WTC11 (cell line): Measurements from ENCODE around the gene CD109. TPM values are rescaled to one million over a fixed set of nuclear protein-coding genes. Genes with fewer than 3 reads are reported as not detected.

Experiments used
- ATAC-seq: fragments of 200-7000 bp; cut with Tn5 transposase; 2 replicates; pipeline ENCODE4 v1.10.0; 2021; ENCODE audit warnings: mild to moderate bottlenecking, moderate library complexity
- CTCF ChIA-PET: fragments of 300-600 bp; sonication (Branson Sonifier 250); formaldehyde crosslinking; loops from one replicate; lab custom pipeline; 2021; ENCODE audit warnings: antibody characterized with exemption; lab: Charles Lee
- POLR2A ChIA-PET: fragments of 350-600 bp; sonication (Branson Sonifier 250); formaldehyde crosslinking; loops from one replicate; lab custom pipeline; 2021; ENCODE audit warnings: antibody characterized with exemption; lab: Charles Lee
- DNase-seq: peaks from one replicate; pipeline ENCODE4 v3.0.0; 2021; ENCODE audit warnings: low spot score
- H3K27ac Mint-ChIP-seq: 2 replicates; pipeline ENCODE4 v1.8.0; 2021; ENCODE audit warnings: mixed read lengths
- H3K27me3 Mint-ChIP-seq: 2 replicates; pipeline ENCODE4 v1.8.0; 2021; ENCODE audit warnings: low read depth, mild to moderate bottlenecking, moderate library complexity, mixed read lengths
- H3K36me3 Mint-ChIP-seq: 2 replicates; pipeline ENCODE4 v1.8.0; 2021; ENCODE audit warnings: mixed read lengths
- H3K4me1 Mint-ChIP-seq: 2 replicates; pipeline ENCODE4 v1.8.0; 2022; ENCODE audit warnings: mixed read lengths
- H3K4me3 Mint-ChIP-seq: 2 replicates; pipeline ENCODE4 v1.8.0; 2021; ENCODE audit warnings: mild to moderate bottlenecking, moderate library complexity, mixed read lengths
- H3K9me3 Mint-ChIP-seq: 2 replicates; pipeline ENCODE4 v1.8.0; 2021; ENCODE audit warnings: mixed read lengths
- ATF2 ChIP-seq: sonication (generic); formaldehyde crosslinking; IDR thresholded peaks from 2 replicates; pipeline ENCODE4 v1.8.1; 2022; ENCODE audit warnings: low read depth, missing genetic modification reagents, borderline replicate concordance
- CREB1 ChIP-seq: sonication (generic); formaldehyde crosslinking; IDR thresholded peaks from 2 replicates; pipeline ENCODE4 v1.8.0; 2023; ENCODE audit warnings: mild to moderate bottlenecking, missing genetic modification reagents
- ERG ChIP-seq: fragments of 250-450 bp; sonication (Bioruptor Pico); IDR thresholded peaks from 2 replicates; pipeline ENCODE4 v1.8.0; 2021; ENCODE audit warnings: mild to moderate bottlenecking
- FOXP4 ChIP-seq: sonication (generic); formaldehyde crosslinking; IDR thresholded peaks from 2 replicates; pipeline ENCODE4 v1.8.0; 2022; ENCODE audit warnings: mild to moderate bottlenecking, missing genetic modification reagents
- IRF2 ChIP-seq: sonication (generic); formaldehyde crosslinking; IDR thresholded peaks from 2 replicates; pipeline ENCODE4 v1.8.0; 2022; ENCODE audit warnings: low read depth, missing genetic modification reagents, borderline replicate concordance
- JAZF1 ChIP-seq: fragments of 250-450 bp; sonication (Bioruptor Pico); IDR thresholded peaks from 2 replicates; pipeline ENCODE4 v1.9.0; 2021; ENCODE audit warnings: moderate library complexity, mild to moderate bottlenecking, inconsistent platforms
- MAX ChIP-seq: sonication (generic); formaldehyde crosslinking; IDR thresholded peaks from 2 replicates; pipeline ENCODE4 v1.8.0; 2022; ENCODE audit warnings: mild to moderate bottlenecking, missing genetic modification reagents
- NFATC4 ChIP-seq: fragments of 250-450 bp; sonication (Bioruptor Pico); IDR thresholded peaks from 2 replicates; pipeline ENCODE4 v1.9.0; 2021; ENCODE audit warnings: mild to moderate bottlenecking
- SMAD3 ChIP-seq: sonication (generic); formaldehyde crosslinking; IDR thresholded peaks from 2 replicates; pipeline ENCODE4 v1.8.0; 2022; ENCODE audit warnings: missing genetic modification reagents, mild to moderate bottlenecking, borderline replicate concordance
- SP1 ChIP-seq: sonication (generic); formaldehyde crosslinking; conservative IDR thresholded peaks from 2 replicates; pipeline ENCODE4 v1.8.1; 2022; ENCODE audit warnings: missing genetic modification reagents
- STAT6 ChIP-seq: sonication (generic); formaldehyde crosslinking; conservative IDR thresholded peaks from 2 replicates; pipeline ENCODE4 v1.8.1; 2023; ENCODE audit warnings: mild to moderate bottlenecking, low read depth, missing genetic modification reagents, moderate library complexity
- TEAD1 ChIP-seq: sonication (generic); formaldehyde crosslinking; IDR thresholded peaks from 2 replicates; pipeline ENCODE4 v1.8.0; 2022; ENCODE audit warnings: mild to moderate bottlenecking, missing genetic modification reagents
- TP53 ChIP-seq: sonication (generic); formaldehyde crosslinking; IDR thresholded peaks from 2 replicates; pipeline ENCODE4 v1.8.1; 2023; ENCODE audit warnings: mild to moderate bottlenecking, missing genetic modification reagents
- USF1 ChIP-seq: sonication (generic); formaldehyde crosslinking; IDR thresholded peaks from 2 replicates; pipeline ENCODE4 v1.8.0; 2022; ENCODE audit warnings: mild to moderate bottlenecking, missing genetic modification reagents
- USF2 ChIP-seq: sonication (generic); formaldehyde crosslinking; IDR thresholded peaks from 2 replicates; pipeline ENCODE4 v1.8.1; 2023; ENCODE audit warnings: mild to moderate bottlenecking, missing genetic modification reagents, moderate library complexity
- ZMAT4 ChIP-seq: fragments of 250-450 bp; sonication (Bioruptor Pico); IDR thresholded peaks from 2 replicates; pipeline ENCODE4 v1.9.0; 2021; ENCODE audit warnings: mild to moderate bottlenecking
- ZNF121 ChIP-seq: sonication (generic); formaldehyde crosslinking; IDR thresholded peaks from 2 replicates; pipeline ENCODE4 v1.8.0; 2023; ENCODE audit warnings: missing genetic modification reagents
- ZNF219 ChIP-seq: sonication (generic); formaldehyde crosslinking; IDR thresholded peaks from 2 replicates; pipeline ENCODE4 v1.8.0; 2023; ENCODE audit warnings: missing genetic modification reagents, mild to moderate bottlenecking, borderline replicate concordance
- ZNF532 ChIP-seq: fragments of 250-450 bp; sonication (Bioruptor Pico); IDR thresholded peaks from 2 replicates; pipeline ENCODE4 v1.9.0; 2021; ENCODE audit warnings: mild to moderate bottlenecking, borderline replicate concordance
- total RNA-seq: library from RNA; stranded (reverse); gene quantifications from 3 replicates; pipeline ENCODE4 v1.2.3, GENCODE V29; 2021

The CD109 gene
- total RNA-seq, 1 experiment from 2014 or later: 4.5 TPM

GRCh38 chr6:73769976-73770375 lies 74.0 kb downstream of the CD109 start (continued):
- no peak for TF ChIP-seq SP1 (CRISPR knock-in tag)

- no peak overlapping the region for H3K4me3 Mint-ChIP-seq
- H3K36me3 Mint-ChIP-seq: no peaks in the 10 kb centered on the region
- POLR2A ChIA-PET: no interaction called here
- no peaks in the 10 kb centered on the region for H3K27me3 Mint-ChIP-seq
- no peak overlapping the region for H3K27ac Mint-ChIP-seq
- TF ChIP-seq STAT6: no peak
- TF ChIP-seq USF2: no peak
- no peak for TF ChIP-seq TP53
- no peak for TF ChIP-seq ZNF219
- TF ChIP-seq MAX (CRISPR knock-in tag): no peak
- TF ChIP-seq SMAD3 (CRISPR knock-in tag): no peak
- no peak for TF ChIP-seq ERG (CRISPR knock-in tag)
- TF ChIP-seq FOXP4: no peak
- TF ChIP-seq ZMAT4 (CRISPR knock-in tag): no peak
- no peak for TF ChIP-seq NFATC4 (CRISPR knock-in tag)
- TF ChIP-seq ATF2 (CRISPR knock-in tag): no peak
- TF ChIP-seq TEAD1 (CRISPR knock-in tag): no peak
- TF ChIP-seq IRF2 (CRISPR knock-in tag): no peak
- no peak for TF ChIP-seq JAZF1 (CRISPR knock-in tag)
- TF ChIP-seq CREB1 (CRISPR knock-in tag): no peak
- DNase-seq (no peak), ATAC-seq (peak; percentile 16)
- no peaks in the 10 kb centered on the region for H3K9me3 Mint-ChIP-seq
- H3K4me1 Mint-ChIP-seq: no peaks in the 10 kb centered on the region
- CTCF ChIA-PET: no interaction called here
Observed at GRCh38 chr6:73774311-73774774, 78.3 kb downstream of the CD109 start.

- ChIA-PET POLR2A (no interaction called here), CTCF (no interaction called here)
- no peak for TF ChIP-seq SP1 (CRISPR knock-in tag)
- no peak for TF ChIP-seq ZNF532 (CRISPR knock-in tag)
- no peak for TF ChIP-seq ZNF121
- TF ChIP-seq USF1 (CRISPR knock-in tag): no peak
Observed at GRCh38 chr6:73779943-73780342, 83.9 kb downstream of the CD109 start.

More at GRCh38 chr6:73779943-73780342, 83.9 kb downstream of the CD109 start:
- H3K4me3 Mint-ChIP-seq: no peak overlapping the region
- no peaks in the 10 kb centered on the region for H3K4me1 Mint-ChIP-seq
- no peak for DNase-seq
- H3K36me3 Mint-ChIP-seq: no peaks in the 10 kb centered on the region
- no peak overlapping the region for H3K27ac Mint-ChIP-seq
- no peaks in the 10 kb centered on the region for H3K9me3 Mint-ChIP-seq
- ATAC-seq: no peak
- no peaks in the 10 kb centered on the region for H3K27me3 Mint-ChIP-seq
